Measurements from ENCODE around the gene C16orf92. TPM values are rescaled to one million over a fixed set of nuclear protein-coding genes. Genes with fewer than 3 reads are reported as not detected.

The C16orf92 gene
- total and polyA plus RNA-seq, 2 of the 8 experiments (the other 6 are each of a cell fraction or from before 2014, with no cell fraction given) = not detected

- Histone ChIP-seq H3K23ac (ENCODE audit: insufficient read length) (no peak overlapping the region), H3K27me3 (replicated peaks in 1 of 4; ENCODE audit: control insufficient read depth in 3 of 4, extremely low read depth in 1 of 4, insufficient read depth in 3 of 4, low read length in 3 of 4) (peaks cover 0 to 6% (median 1%) of the 10 kb centered on the region in 4 experiments; a peak in 3 of 7 replicates), H3K4me3 (ENCODE audit: extremely low read depth in 1 of 4, insufficient read depth in 2 of 4, low read depth in 3 of 4, low read length in 4 of 4) (no peak overlapping the region), H3K23me2 (ENCODE audit: low read depth, low read length) (peaks cover 6% of the 10 kb centered on the region; the same call in 1 of the 2 replicates), H4K8ac (ENCODE audit: extremely low read depth, insufficient read depth, low read length) (no peak overlapping the region), H2BK12ac (ENCODE audit: low read depth, low read length) (no peak overlapping the region), H3K18ac (ENCODE audit: extremely low read depth, low read length) (no peak overlapping the region), H3K36me3 (ENCODE audit: control insufficient read depth in 2 of 4, insufficient read depth in 4 of 4, low read length in 3 of 4) (no peaks in the 10 kb centered on the region), H3K79me1 (ENCODE audit: low read depth, low read length) (peaks cover 3% of the 10 kb centered on the region; the same call in 1 of the 2 replicates), H2AK5ac (ENCODE audit: low read depth, low read length) (no peak overlapping the region), H3K27ac (ENCODE audit: low read depth, low read length) (no peak overlapping the region), H2BK5ac (ENCODE audit: low read depth, low read length) (no peak overlapping the region), H2BK15ac (ENCODE audit: low read length) (no peak overlapping the region), H3K4ac (replicated peaks; ENCODE audit: insufficient read length, low read depth, low read length) (no peak overlapping the region), H3K9me3 (ENCODE audit: insufficient read depth in 2 of 2, low read depth in 1 of 2, low read length in 1 of 2) (no peaks in the 10 kb centered on the region), H4K20me1 (replicated peaks in 1 of 2; ENCODE audit: control insufficient read depth in 1 of 2, insufficient read depth in 2 of 2, low read length in 2 of 2) (peaks cover 0 to 5% of the 10 kb centered on the region in 2 experiments), H3K4me2 (ENCODE audit: insufficient read depth in 1 of 2, low read depth in 2 of 2, low read length in 2 of 2) (no peak overlapping the region), H2BK20ac (ENCODE audit: low read length) (no peak overlapping the region), H4K5ac (ENCODE audit: insufficient read length, low read depth, low read length) (no peak overlapping the region), H2AFZ (ENCODE audit: low read length) (no peak overlapping the region), H3K56ac (replicated peaks; ENCODE audit: insufficient read length, low read depth, low read length) (no peak overlapping the region), H3K9ac (replicated peaks in 1 of 4; ENCODE audit: extremely low read depth in 1 of 4, low read depth in 3 of 4, low read length in 3 of 4) (no peak overlapping the region), H3K14ac (ENCODE audit: insufficient read length) (no peak overlapping the region), H3K4me1 (replicated peaks in 1 of 4; ENCODE audit: control insufficient read depth in 3 of 4, insufficient read depth in 4 of 4, low read length in 3 of 4) (no peaks in the 10 kb centered on the region), H3K79me2 (ENCODE audit: control insufficient read depth in 1 of 2, insufficient read depth in 2 of 2, low read length in 2 of 2) (no peaks in the 10 kb centered on the region), H4K91ac (replicated peaks; ENCODE audit: insufficient read length, low read length) (no peak overlapping the region), H2BK120ac (replicated peaks; ENCODE audit: low read depth, low read length) (no peak overlapping the region)
- whole genome bisulfite sequencing, 2 experiments (ENCODE audit: extremely low coverage in 1 of 2, insufficient coverage in 1 of 2, insufficient read length in 1 of 2, insufficient replicate concordance in 2 of 2, low coverage in 1 of 2, low lambda C conversion rate in 2 of 2, missing lambda C conversion rate in 1 of 2) = 49% methylated on average over 5 of the region's 5 CpGs; no CpG with 5 or more reads in 1 of the 2 experiments
- FAIRE-seq = no peak
- ChIA-PET POLR2A (ENCODE audit: partially characterized antibody) (no interaction called here), CTCF (ENCODE audit: partially characterized antibody) (interaction anchor here (0.5 to 3.7 kb wide), 12 partner anchors 10 to 193 kb away, joined by 3 to 25 read pairs (median 3); partner anchors contain the start of genes TBX6 and TLCD3B)
- no peak for DNase-seq (ENCODE audit: low read depth in 1 of 2, low spot score in 2 of 2)
- TF ChIP-seq SIN3A (conservative IDR thresholded peaks at IDR 0.05 in 1 of 2, IDR thresholded peaks at IDR 0.05 in 1 of 2; ENCODE audit: low read depth in 1 of 2, low read length in 2 of 2) (no peak), USF2 (IDR thresholded peaks at IDR 0.05; ENCODE audit: low read length) (no peak), FOSL1 (IDR thresholded peaks at IDR 0.05; ENCODE audit: insufficient read depth, low read depth, low read length) (no peak), SAP30 (IDR thresholded peaks at IDR 0.05; ENCODE audit: insufficient read depth, insufficient replicate concordance, low read length) (no peak), RAD21 (IDR thresholded peaks at IDR 0.05 in 1 of 2, conservative IDR thresholded peaks at IDR 0.05 in 1 of 2; ENCODE audit: low read depth in 2 of 2, low read length in 2 of 2) (peak; percentile 10 to 36; a peak in 2 of 4 replicates), KDM4A (IDR thresholded peaks at IDR 0.05; ENCODE audit: low read depth, low read length, severe bottlenecking) (no peak), CTCF (IDR thresholded peaks at IDR 0.05; ENCODE audit: control extremely low read depth in 1 of 3, insufficient read depth in 1 of 3, low read depth in 1 of 3, low read length in 3 of 3) (peak in 2 of 3 experiments; percentile 1 to 41; a peak in 2 of 4 replicates)
Measured at GRCh38 chr16:30041841-30042240, 18.8 kb downstream of the C16orf92 start.

Measured in H1 (cell line).